GM19351 (cell line): ENCODE results near the gene ZNF844.
"Not testable (repeated sequence)": the region's sequence is repeated elsewhere in the genome, so short reads cannot be mapped to it uniquely, and the experiment has no call there.

Experiments used
- ATAC-seq: cut with Tn5 transposase; IDR thresholded peaks from one replicate; pipeline ENCODE4 v1.9.1; 2021; ENCODE audit warnings: mild to moderate bottlenecking, moderate library complexity; ENCODE audit not compliant: unreplicated experiment

Gene ZNF844

GRCh38 chr19:12092065-12092867 lies 27.7 kb downstream of the ZNF844 start:
- no peak for ATAC-seq

- no peak for ATAC-seq
Observed at GRCh38 chr19:12092956-12093355, 28.4 kb downstream of the ZNF844 start.

GRCh38 chr19:12093777-12094176 lies 29.2 kb downstream of the ZNF844 start:
- ATAC-seq = no peak

GRCh38 chr19:12095111-12095790 lies 30.7 kb downstream of the ZNF844 start:
- ATAC-seq = no peak

- no peak for ATAC-seq
Observed at GRCh38 chr19:12098040-12098439, 33.5 kb downstream of the ZNF844 start.

- ATAC-seq = not testable (repeated sequence)
Observed at GRCh38 chr19:12103909-12104308, 39.4 kb downstream of the ZNF844 start.

GRCh38 chr19:12111176-12111575 lies 46.6 kb downstream of the ZNF844 start:
- no peak for ATAC-seq

- ATAC-seq = no peak
Observed at GRCh38 chr19:12111943-12112637, 47.6 kb downstream of the ZNF844 start.

- ATAC-seq = no peak
Observed at GRCh38 chr19:12112701-12113100, 48.2 kb downstream of the ZNF844 start.

- ATAC-seq = no peak
Observed at GRCh38 chr19:12113121-12113520, 48.6 kb downstream of the ZNF844 start.

- ATAC-seq = no peak
Observed at GRCh38 chr19:12117201-12117970, 52.9 kb downstream of the ZNF844 start.

GRCh38 chr19:12126707-12127106 lies 62.2 kb downstream of the ZNF844 start:
- ATAC-seq = no peak
